ENCODE measurements around the gene KRT9.
A peak's percentile ranks its signal among the peaks of the same experiment; 100 is the strongest.

The KRT9 gene

DNA sequence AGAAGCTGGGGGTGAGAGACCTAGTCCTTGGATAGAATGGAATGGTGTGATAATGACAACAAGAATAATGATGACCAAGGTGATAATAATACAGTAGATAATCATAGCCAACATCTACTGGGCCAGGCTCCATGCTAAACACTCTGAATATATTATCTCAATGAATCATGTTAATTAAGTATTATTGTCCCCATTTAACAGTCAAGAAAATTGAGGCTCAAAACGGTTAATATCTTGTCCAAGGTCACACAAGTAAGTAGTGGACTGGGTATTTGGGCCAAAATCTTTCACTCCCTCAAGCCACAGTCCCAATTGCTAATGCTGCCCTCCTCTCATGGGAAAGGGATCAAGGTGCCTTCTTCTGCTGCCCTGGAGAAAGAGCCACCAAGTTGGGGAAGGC is 39.9 kb downstream of the KRT9 start:
- H3K4me3 ChIP-seq (ENCODE audit: low read depth in 1 of 2, low read length in 1 of 2), result no peak overlapping the region
- peaks cover 0 to 10% of the 10 kb centered on the region in 2 experiments for H3K4me1 ChIP-seq (ENCODE audit: control insufficient read depth in 1 of 2, insufficient read depth in 1 of 2, low read depth in 1 of 2, low read length in 1 of 2)
- TF ChIP-seq, protein P1, sequence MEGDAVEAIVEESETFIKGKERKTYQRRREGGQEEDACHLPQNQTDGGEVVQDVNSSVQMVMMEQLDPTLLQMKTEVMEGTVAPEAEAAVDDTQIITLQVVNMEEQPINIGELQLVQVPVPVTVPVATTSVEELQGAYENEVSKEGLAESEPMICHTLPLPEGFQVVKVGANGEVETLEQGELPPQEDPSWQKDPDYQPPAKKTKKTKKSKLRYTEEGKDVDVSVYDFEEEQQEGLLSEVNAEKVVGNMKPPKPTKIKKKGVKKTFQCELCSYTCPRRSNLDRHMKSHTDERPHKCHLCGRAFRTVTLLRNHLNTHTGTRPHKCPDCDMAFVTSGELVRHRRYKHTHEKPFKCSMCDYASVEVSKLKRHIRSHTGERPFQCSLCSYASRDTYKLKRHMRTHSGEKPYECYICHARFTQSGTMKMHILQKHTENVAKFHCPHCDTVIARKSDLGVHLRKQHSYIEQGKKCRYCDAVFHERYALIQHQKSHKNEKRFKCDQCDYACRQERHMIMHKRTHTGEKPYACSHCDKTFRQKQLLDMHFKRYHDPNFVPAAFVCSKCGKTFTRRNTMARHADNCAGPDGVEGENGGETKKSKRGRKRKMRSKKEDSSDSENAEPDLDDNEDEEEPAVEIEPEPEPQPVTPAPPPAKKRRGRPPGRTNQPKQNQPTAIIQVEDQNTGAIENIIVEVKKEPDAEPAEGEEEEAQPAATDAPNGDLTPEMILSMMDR (IDR thresholded peaks at IDR 0.05), result no peak
- peaks cover 99% of the 10 kb centered on the region for H3K27me3 ChIP-seq
- H3K36me3 ChIP-seq, result no peaks in the 10 kb centered on the region
- no peaks in the 10 kb centered on the region for H3K9me3 ChIP-seq
- H3K27ac ChIP-seq, result no peak overlapping the region

GRCh38 chr17:41530062-41531048 is 41.5 kb downstream of the KRT9 start:
- Histone ChIP-seq H3K36me3 (no peaks in the 10 kb centered on the region), H3K27ac (no peak overlapping the region), H3K9me3 (no peaks in the 10 kb centered on the region), H3K27me3 (peaks cover 99% of the 10 kb centered on the region), H3K4me3 (ENCODE audit: low read depth in 1 of 2, low read length in 1 of 2) (no peak overlapping the region), H3K4me1 (ENCODE audit: control insufficient read depth in 1 of 2, insufficient read depth in 1 of 2, low read depth in 1 of 2, low read length in 1 of 2) (peaks cover 0 to 10% of the 10 kb centered on the region in 2 experiments)
- TF ChIP-seq, protein P1 (IDR thresholded peaks at IDR 0.05), result no peak

GRCh38 chr17:41529491-41529915 is 42.4 kb downstream of the KRT9 start:
- H3K9me3 ChIP-seq, result no peaks in the 10 kb centered on the region
- H3K4me1 ChIP-seq (ENCODE audit: control insufficient read depth in 1 of 2, insufficient read depth in 1 of 2, low read depth in 1 of 2, low read length in 1 of 2), result peaks cover 0 to 10% of the 10 kb centered on the region in 2 experiments
- no peaks in the 10 kb centered on the region for H3K36me3 ChIP-seq
- no peak overlapping the region for H3K4me3 ChIP-seq (ENCODE audit: low read depth in 1 of 2, low read length in 1 of 2)
- no peak overlapping the region for H3K27ac ChIP-seq
- TF ChIP-seq, protein P1 (IDR thresholded peaks at IDR 0.05), result no peak
- H3K27me3 ChIP-seq, result peaks cover 99% of the 10 kb centered on the region

DNA sequence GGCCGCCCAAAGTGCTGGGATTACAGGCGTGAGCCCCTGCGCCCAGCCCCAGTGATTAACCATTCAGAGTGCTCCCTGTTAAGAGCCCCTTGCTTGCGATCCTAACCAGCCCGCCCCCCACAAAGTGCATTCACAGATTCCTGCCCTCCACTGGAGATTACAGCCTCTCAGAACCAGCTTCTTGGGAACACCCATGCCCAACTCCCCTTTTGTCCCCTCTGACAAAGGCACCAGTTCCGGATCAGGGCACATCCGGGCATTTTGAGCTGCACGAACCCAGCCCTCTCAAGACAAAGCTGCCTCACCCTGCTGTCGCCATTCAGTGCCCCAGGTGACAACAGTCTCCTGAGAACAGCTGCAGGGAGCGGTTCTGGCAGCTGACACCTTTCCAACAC is 42.9 kb downstream of the KRT9 start:
- Histone ChIP-seq H3K9me3 (no peaks in the 10 kb centered on the region), H3K27ac (no peak overlapping the region)

DNA sequence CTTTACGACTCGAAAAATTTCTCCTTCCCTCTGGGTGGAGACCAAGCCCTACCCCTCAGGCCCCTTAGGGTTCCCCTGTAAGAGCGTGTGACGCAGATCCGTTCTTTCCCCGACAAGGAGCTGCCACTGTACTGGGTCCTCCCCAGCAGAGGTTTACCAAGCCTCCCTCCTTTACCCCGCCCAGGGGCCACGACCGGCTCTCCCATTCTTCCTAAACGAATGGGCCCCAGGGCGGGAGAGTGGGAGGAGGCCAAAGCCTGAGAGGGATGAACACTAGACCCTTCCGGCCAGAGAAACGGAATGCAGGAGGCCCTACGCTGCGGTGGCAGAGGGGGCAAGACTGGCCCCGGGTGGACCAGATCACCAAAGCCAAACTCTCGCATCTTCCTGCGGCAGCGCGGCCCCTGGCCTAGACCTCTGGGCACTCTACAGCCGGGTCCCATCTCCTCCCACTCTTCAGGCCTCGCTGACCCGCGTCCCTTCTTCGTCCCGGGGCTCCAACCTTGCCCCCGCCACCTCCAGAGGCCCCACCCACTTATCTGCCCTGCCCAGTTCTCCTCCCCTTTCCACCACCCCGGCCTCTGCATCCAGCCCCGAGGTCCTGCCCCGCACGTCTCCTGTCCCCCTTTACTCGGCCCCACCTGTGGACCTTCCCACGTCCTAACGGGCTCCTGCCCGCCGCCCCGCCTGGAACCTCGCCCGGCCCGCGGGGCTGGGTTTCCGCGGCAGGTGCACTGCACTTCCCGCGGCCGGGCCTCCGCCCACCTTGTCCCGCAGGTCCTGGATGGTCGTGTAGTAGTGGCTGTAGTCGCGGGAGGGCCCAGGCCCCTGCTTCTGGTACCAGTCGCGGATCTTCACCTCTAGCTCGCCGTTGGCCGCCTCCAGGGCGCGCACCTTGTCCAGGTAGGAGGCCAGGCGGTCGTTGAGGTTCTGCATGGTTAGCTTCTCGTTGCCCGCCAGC is 44.5 kb downstream of the KRT9 start:
- Histone ChIP-seq H3K4me1 (ENCODE audit: control insufficient read depth in 1 of 2, insufficient read depth in 1 of 2, low read depth in 1 of 2, low read length in 1 of 2) (peaks cover 0 to 10% of the 10 kb centered on the region in 2 experiments), H3K27me3 (peaks cover 92% of the 10 kb centered on the region), H3K27ac (no peak overlapping the region), H3K9me3 (no peaks in the 10 kb centered on the region), H3K36me3 (no peaks in the 10 kb centered on the region), H3K4me3 (ENCODE audit: low read depth in 1 of 2, low read length in 1 of 2) (peak overlapping the region; percentile 1 to 44)
- TF ChIP-seq, protein P1 (IDR thresholded peaks at IDR 0.05), result no peak

More for the DNA sequence above, 42.9 kb downstream of the KRT9 start:
- TF ChIP-seq, protein P1 (IDR thresholded peaks at IDR 0.05), result no peak
- Histone ChIP-seq H3K4me1 (ENCODE audit: control insufficient read depth in 1 of 2, insufficient read depth in 1 of 2, low read depth in 1 of 2, low read length in 1 of 2) (peaks cover 0 to 10% of the 10 kb centered on the region in 2 experiments), H3K36me3 (no peaks in the 10 kb centered on the region), H3K4me3 (ENCODE audit: low read depth in 1 of 2, low read length in 1 of 2) (no peak overlapping the region), H3K27me3 (peaks cover 100% of the 10 kb centered on the region)
